SK-N-SH treated with all-trans-retinoic acid at 6 μM for 48 hours (cell line): ENCODE measurements around the gene ACTRT3.

Source experiments
- ARNTL ChIP-seq: fragments of 450-650 bp; formaldehyde crosslinking; IDR thresholded peaks from 2 replicates; pipeline ENCODE4 v1.5.0; 2020; ENCODE audit warnings: low read depth, mild to moderate bottlenecking, moderate library complexity, borderline replicate concordance
- CREB5 ChIP-seq: fragments of 250-450 bp; sonication (Bioruptor Pico); IDR thresholded peaks from 2 replicates; pipeline ENCODE4 v1.5.1; 2020; ENCODE audit warnings: low read depth, mild to moderate bottlenecking, moderate library complexity
- CSRNP3 ChIP-seq: fragments of 250-450 bp; sonication (Bioruptor Pico); IDR thresholded peaks from 2 replicates; pipeline ENCODE4 v1.5.1; 2021; ENCODE audit warnings: mild to moderate bottlenecking, moderate library complexity
- GLIS3 ChIP-seq: fragments of 250-450 bp; sonication (Bioruptor Pico); IDR thresholded peaks from 2 replicates; pipeline ENCODE4 v1.5.0; 2020; ENCODE audit warnings: mild to moderate bottlenecking, moderate library complexity
- ISL1 ChIP-seq: fragments of 250-450 bp; sonication (Bioruptor Pico); IDR thresholded peaks from 2 replicates; pipeline ENCODE4 v2.1.2; 2022; ENCODE audit warnings: mild to moderate bottlenecking, moderate library complexity
- PATZ1 ChIP-seq: fragments of 250-450 bp; sonication (Bioruptor Pico); IDR thresholded peaks from 2 replicates; pipeline ENCODE4 v1.8.0; 2020; ENCODE audit warnings: mild to moderate bottlenecking, moderate library complexity, borderline replicate concordance
- RARB ChIP-seq: fragments of 250-450 bp; sonication (Bioruptor Pico); IDR thresholded peaks from 2 replicates; pipeline ENCODE4 v1.8.0; 2021; ENCODE audit warnings: mild to moderate bottlenecking, moderate library complexity
- TSHZ2 ChIP-seq: fragments of 250-450 bp; sonication (Bioruptor Pico); IDR thresholded peaks from 2 replicates; pipeline ENCODE4 v1.5.0; 2020; ENCODE audit warnings: mild to moderate bottlenecking, moderate library complexity
- ZFP3 ChIP-seq: fragments of 250-450 bp; sonication (Bioruptor Pico); IDR thresholded peaks from 2 replicates; pipeline ENCODE4 v1.5.0; 2020; ENCODE audit warnings: mild to moderate bottlenecking, moderate library complexity
- ZFP30 ChIP-seq: fragments of 450-650 bp; formaldehyde crosslinking; IDR thresholded peaks from 2 replicates; pipeline ENCODE4 v1.5.0; 2022; ENCODE audit warnings: mild to moderate bottlenecking, moderate library complexity
- ZNF70 ChIP-seq: fragments of 450-650 bp; formaldehyde crosslinking; IDR thresholded peaks from 2 replicates; pipeline ENCODE4 v1.5.0; 2020; ENCODE audit warnings: mild to moderate bottlenecking, moderate library complexity
- ZNF8 ChIP-seq: fragments of 450-650 bp; formaldehyde crosslinking; IDR thresholded peaks from 2 replicates; pipeline ENCODE4 v1.5.0; 2020; ENCODE audit warnings: mild to moderate bottlenecking, moderate library complexity

DNA sequence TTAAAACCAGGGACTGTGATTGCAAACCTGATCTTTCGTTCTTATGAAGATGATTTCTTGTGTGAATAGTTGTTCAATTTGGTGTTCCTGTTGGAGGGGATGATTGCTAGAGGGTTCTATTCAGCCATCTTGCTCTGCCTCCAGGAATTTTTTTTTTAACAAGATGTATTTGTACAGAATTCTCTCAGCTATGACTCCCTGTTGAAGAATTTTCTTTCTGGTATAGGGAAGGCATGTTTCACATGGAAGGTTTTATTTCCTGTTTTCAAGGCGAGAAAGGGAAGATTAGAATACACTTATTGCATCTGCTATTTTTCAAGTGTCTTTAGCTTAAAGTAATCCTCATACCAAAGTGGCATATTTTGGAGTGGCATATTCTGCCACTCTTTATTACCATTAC lies 49.0 kb upstream of the ACTRT3 start:
- TF ChIP-seq RARB (CRISPR knock-in tag): no peak
- no peak for TF ChIP-seq TSHZ2
- TF ChIP-seq PATZ1 (CRISPR knock-in tag): no peak
- TF ChIP-seq ZFP30 (CRISPR knock-in tag): no peak
- TF ChIP-seq GLIS3 (CRISPR knock-in tag): no peak
- no peak for TF ChIP-seq ARNTL (CRISPR knock-in tag)
- TF ChIP-seq CSRNP3: no peak
- no peak for TF ChIP-seq ZNF8 (CRISPR knock-in tag)
- no peak for TF ChIP-seq ZNF70 (CRISPR knock-in tag)
- TF ChIP-seq ZFP3 (CRISPR knock-in tag): no peak
- no peak for TF ChIP-seq CREB5 (CRISPR knock-in tag)
- peak; percentile 33; the same call in 1 of the 2 replicates for TF ChIP-seq ISL1 (CRISPR knock-in tag)
